ENCODE measurements around the gene SEZ6L. TPM values are rescaled to one million over a fixed set of nuclear protein-coding genes. Genes with fewer than 3 reads are reported as not detected.

Gene SEZ6L
- total and polyA plus RNA-seq, 10 of the 15 experiments (the other 5 are each of a cell fraction or from before 2014, with no cell fraction given): not detected

- no peak for DNase-seq (ENCODE audit: low read depth, low spot score)
- no peak for FAIRE-seq
- ChIA-PET POLR2A (no interaction called here), CTCF (no interaction called here), RAD21 (ENCODE audit: unreplicated experiment) (no interaction called here), SMC1A (ENCODE audit: uncharacterized antibody, unreplicated experiment) (no interaction called here)
- in situ Hi-C loops (cut with MboI): no loop called here
- WGBS (ENCODE audit: insufficient coverage, insufficient replicate concordance, low lambda C conversion rate, missing lambda C conversion rate): 33% methylated on average over 8 of the region's 8 CpGs
- no peaks in the 10 kb centered on the region for H3K4me1 ChIP-seq (ENCODE audit: control insufficient read depth, insufficient read depth, low read length)
- H3K9me3 ChIP-seq (replicated peaks; ENCODE audit: control insufficient read depth, insufficient read depth, low read length): no peaks in the 10 kb centered on the region
- peaks cover 3 to 4% of the 10 kb centered on the region in 2 experiments for H3K27me3 ChIP-seq (replicated peaks in 1 of 2; ENCODE audit: control insufficient read depth in 2 of 2, insufficient read depth in 2 of 2, low read length in 1 of 2)
- no peak for ATAC-seq
- H4K20me1 ChIP-seq (ENCODE audit: control insufficient read depth, insufficient read depth): no peaks in the 10 kb centered on the region
- intact Hi-C loops (cut with micrococcal nuclease; ENCODE audit: unreplicated experiment): no loop called here
- H3K79me2 ChIP-seq (ENCODE audit: control insufficient read depth, insufficient read depth, low read length): no peaks in the 10 kb centered on the region
- BruUV-seq (replicated peaks): no TSS peak
- no peak overlapping the region for H3K4me3 ChIP-seq
- no peak overlapping the region for H2AFZ ChIP-seq (ENCODE audit: control insufficient read depth, low read depth, low read length)
- no peak overlapping the region for H3K9ac ChIP-seq (ENCODE audit: control insufficient read depth, insufficient read depth, low read length)
- TF ChIP-seq ELK1 (IDR thresholded peaks at IDR 0.05; ENCODE audit: low read depth, low read length): no peak
- TF ChIP-seq HCFC1 (IDR thresholded peaks at IDR 0.05; ENCODE audit: low read length): no peak
- TF ChIP-seq CBX5 (IDR thresholded peaks at IDR 0.05; ENCODE audit: low read depth): no peak
- no peak for TF ChIP-seq PBX3 (IDR thresholded peaks at IDR 0.05; ENCODE audit: insufficient replicate concordance, low read depth, low read length)
- no peak for TF ChIP-seq FOXK2 (IDR thresholded peaks at IDR 0.05)
- no peak for TF ChIP-seq SIN3A (IDR thresholded peaks at IDR 0.05; ENCODE audit: low read depth, low read length)
- TF ChIP-seq BACH1 (IDR thresholded peaks at IDR 0.05; ENCODE audit: borderline replicate concordance): no peak
- no peak for TF ChIP-seq CBFB (IDR thresholded peaks at IDR 0.05; ENCODE audit: low read depth)
- no peak for TF ChIP-seq RCOR1 (conservative IDR thresholded peaks at IDR 0.05; ENCODE audit: low read depth, low read length)
- TF ChIP-seq RELB (IDR thresholded peaks at IDR 0.05; ENCODE audit: low read depth): no peak
- TF ChIP-seq MYB (IDR thresholded peaks at IDR 0.05; ENCODE audit: borderline replicate concordance, low read depth, low read length): no peak
- TF ChIP-seq EP300 (IDR thresholded peaks at IDR 0.05; ENCODE audit: borderline replicate concordance in 1 of 2, control insufficient read depth in 1 of 2, low read depth in 2 of 2, low read length in 2 of 2): no peak
- TF ChIP-seq SMAD1 (IDR thresholded peaks at IDR 0.05; ENCODE audit: low read depth, partially characterized antibody): no peak
- no peak for TF ChIP-seq WRNIP1 (IDR thresholded peaks at IDR 0.05; ENCODE audit: borderline replicate concordance, low read depth, low read length)
- TF ChIP-seq SREBF1 (IDR thresholded peaks at IDR 0.05; ENCODE audit: low read length): no peak
- no peak for TF ChIP-seq RB1 (IDR thresholded peaks at IDR 0.05; ENCODE audit: borderline replicate concordance)
- TF ChIP-seq PML (IDR thresholded peaks at IDR 0.05; ENCODE audit: low read length): no peak
- TF ChIP-seq BRCA1 (IDR thresholded peaks at IDR 0.05; ENCODE audit: low read depth, low read length): no peak
- TF ChIP-seq E4F1 (IDR thresholded peaks at IDR 0.05; ENCODE audit: borderline replicate concordance, partially characterized antibody): no peak
- H3K4me2 ChIP-seq (ENCODE audit: control insufficient read depth, insufficient read depth): no peak overlapping the region
- H3K36me3 ChIP-seq (ENCODE audit: control insufficient read depth in 2 of 2, insufficient read depth in 2 of 2, low read length in 1 of 2): no peaks in the 10 kb centered on the region
- no peak overlapping the region for H3K27ac ChIP-seq (ENCODE audit: control insufficient read depth, insufficient read depth)
Measured at GRCh38 chr22:26164174-26164573, 5.1 kb upstream of the SEZ6L start.
